ENCODE data around the gene PRR20G. TPM values are rescaled to one million over a fixed set of nuclear protein-coding genes. Genes with fewer than 3 reads are reported as not detected.

PRR20G gene
- total and polyA plus RNA-seq, 9 of the 15 experiments (the other 6 are each of a cell fraction or from before 2014, with no cell fraction given) = not detected

DNA sequence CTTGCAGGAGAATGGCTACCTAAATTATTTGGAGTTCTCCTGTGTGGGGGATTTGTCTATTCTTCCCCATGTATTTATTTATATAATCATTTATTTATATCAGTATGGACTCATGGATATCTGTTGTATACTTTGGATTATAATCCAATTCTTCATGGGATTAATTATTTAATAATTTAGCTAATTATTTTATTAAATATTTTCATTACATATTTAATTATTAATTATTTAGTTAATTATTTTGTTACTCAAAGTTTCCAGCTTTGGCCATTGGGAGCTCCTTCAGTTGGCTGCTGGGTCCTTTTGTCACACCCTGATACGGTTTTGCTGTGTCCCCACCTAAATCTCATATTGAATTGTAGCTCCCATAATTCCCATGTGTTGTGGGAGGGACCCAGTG is 3.3 kb upstream of the PRR20G start (continued):
- no peak for TF ChIP-seq KDM4B (IDR thresholded peaks at IDR 0.05; ENCODE audit: borderline replicate concordance in 2 of 2, low read depth in 1 of 2)
- no peak for TF ChIP-seq SFPQ (IDR thresholded peaks at IDR 0.05; ENCODE audit: low read depth, low read length)
- TF ChIP-seq KAT2B (IDR thresholded peaks at IDR 0.05; ENCODE audit: low read depth, low read length) = no peak
- TF ChIP-seq ADNP (tag; IDR thresholded peaks at IDR 0.05) = no peak

DNA sequence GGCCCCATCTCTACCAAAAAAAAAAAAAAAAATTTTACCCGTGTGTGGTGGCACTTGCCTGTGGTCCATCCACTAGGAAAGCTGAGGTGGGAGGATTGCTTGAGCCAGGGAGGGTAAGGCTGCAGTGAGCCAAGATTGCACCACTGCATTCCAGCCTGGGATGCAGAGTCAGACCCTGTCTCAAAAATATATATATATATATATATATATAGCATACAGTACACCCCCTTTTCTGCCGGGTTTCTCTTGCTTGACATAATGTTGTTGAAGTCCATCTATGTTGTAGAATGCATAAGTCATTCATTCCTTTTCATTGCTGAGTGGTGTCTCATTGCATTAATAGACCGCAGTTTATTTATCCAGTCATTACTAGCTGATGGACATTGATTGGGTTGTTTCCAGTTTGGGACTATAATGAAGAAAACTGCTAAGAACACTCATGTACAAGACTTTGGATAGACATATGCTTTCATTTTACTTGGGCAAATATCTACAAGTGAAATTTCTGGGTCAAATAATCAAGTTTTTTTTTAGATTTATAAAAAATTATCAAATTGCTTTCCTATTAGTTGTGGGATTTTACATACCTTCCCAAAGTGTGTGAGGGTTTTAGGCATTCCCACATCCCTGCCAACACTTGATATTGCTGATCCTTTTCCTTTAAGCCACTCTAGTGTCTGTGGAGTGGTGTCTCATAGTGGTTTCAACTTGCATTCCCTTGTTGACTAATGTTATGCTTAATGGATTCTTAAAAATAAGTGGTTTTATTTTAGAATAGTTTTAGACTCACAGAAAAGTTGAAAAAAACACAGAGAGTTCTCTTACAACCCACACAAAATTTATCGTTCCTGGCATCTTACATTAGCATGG is 2.1 kb upstream of the PRR20G start:
- POLR2A ChIA-PET = no interaction called here
- H2AFZ ChIP-seq (ENCODE audit: low read depth, low read length) = no peak overlapping the region
- no peaks in the 10 kb centered on the region for H3K9me1 ChIP-seq (ENCODE audit: control insufficient read depth, insufficient read depth, low read length)
- no peak overlapping the region for H3K9ac ChIP-seq (ENCODE audit: insufficient read depth in 1 of 2, low read depth in 2 of 2, low read length in 2 of 2)
- no TSS peak for BruUV-seq (replicated peaks)
- FAIRE-seq (no peak), ATAC-seq (no peak), DNase-seq (ENCODE audit: extremely low read depth in 1 of 4, low spot score in 3 of 4) (no peak)
- intact Hi-C loops (cut with micrococcal nuclease) (no loop called here), in situ Hi-C loops (cut with MboI) (no loop called here)
- no peaks in the 10 kb centered on the region; a peak in 1 of 5 replicates for H3K27me3 ChIP-seq (ENCODE audit: control insufficient read depth in 2 of 2, insufficient read depth in 2 of 2, low read length in 2 of 2)
- H3K79me2 ChIP-seq (ENCODE audit: control insufficient read depth, insufficient read depth, low read length) = no peaks in the 10 kb centered on the region
- no peaks in the 10 kb centered on the region for H3K36me3 ChIP-seq (ENCODE audit: control insufficient read depth, insufficient read depth, low read length)
- H4K20me1 ChIP-seq (replicated peaks; ENCODE audit: control insufficient read depth, insufficient read depth, low read length) = no peaks in the 10 kb centered on the region
- H3K4me2 ChIP-seq (ENCODE audit: insufficient read depth, low read length) = no peak overlapping the region
- CTCF ChIA-PET (ENCODE audit: low intra/inter-chr PET ratio) = no interaction called here
- no peak overlapping the region for H3K4me3 ChIP-seq
- no peak overlapping the region for H3K27ac ChIP-seq (ENCODE audit: extremely low read depth, low read depth, low read length)
- H3K4me1 ChIP-seq (replicated peaks in 1 of 2; ENCODE audit: control insufficient read depth in 2 of 2, insufficient read depth in 2 of 2, low read length in 2 of 2) = no peaks in the 10 kb centered on the region
- no peaks in the 10 kb centered on the region for H3K9me3 ChIP-seq (replicated peaks; ENCODE audit: control insufficient read depth, insufficient read depth, low read depth, low read length)
- WGBS (ENCODE audit: insufficient coverage, low coverage, missing lambda C conversion rate) = 0% methylated on average over 4 of the region's 4 CpGs
- no peak for TF ChIP-seq LARP7 (IDR thresholded peaks at IDR 0.05)
- TF ChIP-seq NCOA6 (IDR thresholded peaks at IDR 0.05) = no peak
- no peak for TF ChIP-seq CREB1 (IDR thresholded peaks at IDR 0.05)
- no peak for TF ChIP-seq CREB1 (CRISPR knock-in tag; IDR thresholded peaks at IDR 0.05)
- TF ChIP-seq, protein P1, sequence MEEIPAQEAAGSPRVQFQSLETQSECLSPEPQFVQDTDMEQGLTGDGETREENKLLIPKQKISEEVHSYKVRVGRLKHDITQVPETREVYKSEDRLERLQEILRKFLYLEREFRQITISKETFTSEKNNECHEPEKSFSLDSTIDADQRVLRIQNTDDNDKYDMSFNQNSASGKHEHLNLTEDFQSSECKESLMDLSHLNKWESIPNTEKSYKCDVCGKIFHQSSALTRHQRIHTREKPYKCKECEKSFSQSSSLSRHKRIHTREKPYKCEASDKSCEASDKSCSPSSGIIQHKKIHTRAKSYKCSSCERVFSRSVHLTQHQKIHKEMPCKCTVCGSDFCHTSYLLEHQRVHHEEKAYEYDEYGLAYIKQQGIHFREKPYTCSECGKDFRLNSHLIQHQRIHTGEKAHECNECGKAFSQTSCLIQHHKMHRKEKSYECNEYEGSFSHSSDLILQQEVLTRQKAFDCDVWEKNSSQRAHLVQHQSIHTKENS (CRISPR knock-in tag; IDR thresholded peaks at IDR 0.05) = no peak
- no peak for TF ChIP-seq ZNF780A (CRISPR knock-in tag; IDR thresholded peaks at IDR 0.05)
- TF ChIP-seq SNIP1 (IDR thresholded peaks at IDR 0.05; ENCODE audit: low read depth) = no peak
- TF ChIP-seq L3MBTL2 (IDR thresholded peaks at IDR 0.05) = no peak
- TF ChIP-seq USF1 (CRISPR knock-in tag; IDR thresholded peaks at IDR 0.05) = no peak
- TF ChIP-seq NKRF (IDR thresholded peaks at IDR 0.05; ENCODE audit: borderline replicate concordance) = no peak
- no peak for TF ChIP-seq ZKSCAN3 (CRISPR knock-in tag; IDR thresholded peaks at IDR 0.05)
- TF ChIP-seq SNRNP70 (optimal IDR thresholded peaks at IDR 0.05; ENCODE audit: low read depth, low read length) = no peak
